GM12892 (cell line): Measurements from ENCODE around the gene CPE.
"Not testable (repeated sequence)": the region's sequence is repeated elsewhere in the genome, so short reads cannot be mapped to it uniquely, and the experiment has no call there.

Experiments used
- POLR2A ChIP-seq: IDR thresholded peaks from 2 replicates; pipeline ENCODE4 v1.6.1; 2011; ENCODE audit warnings: low read depth, low read length, control low read depth
- POLR2AphosphoS5 ChIP-seq: IDR thresholded peaks from 2 replicates; pipeline ENCODE4 v1.6.1; 2011; ENCODE audit warnings: low read depth, low read length, control low read depth
- TAF1 ChIP-seq: IDR thresholded peaks from 2 replicates; pipeline ENCODE4 v1.6.1; 2011; ENCODE audit warnings: low read depth, mild to moderate bottlenecking, control low read depth, low read length, borderline replicate concordance

DNA sequence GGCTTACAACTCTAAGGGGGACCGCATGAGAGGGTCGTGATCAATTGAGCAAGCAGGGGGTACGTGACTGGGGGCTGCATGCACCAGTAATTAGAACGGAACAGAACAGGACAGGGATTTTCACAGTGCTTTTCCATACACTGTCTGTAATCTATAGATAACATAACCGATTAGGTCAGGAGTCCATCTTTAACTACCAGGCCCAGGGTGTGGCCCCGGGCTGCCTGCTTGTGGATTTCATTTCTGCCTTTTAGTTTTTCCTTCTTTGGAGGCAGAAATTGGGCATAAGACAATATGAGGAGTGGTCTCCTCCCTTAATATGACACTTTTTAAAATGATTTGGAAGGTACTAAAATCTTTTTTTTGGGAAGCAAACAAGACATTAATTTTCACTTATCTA, 113.8 kb downstream of the CPE start:
- TF ChIP-seq POLR2A, TAF1, POLR2AphosphoS5: not testable (repeated sequence)
